ENCODE data around the gene PARD3B. TPM values are rescaled to one million over a fixed set of nuclear protein-coding genes. Genes with fewer than 3 reads are reported as not detected.

PARD3B gene
- total RNA-seq, 1 donor from 2014 or later, result 12.3 TPM

- Histone ChIP-seq H3K9me3 (no peaks in the 10 kb centered on the region), H3K27ac (no peak overlapping the region), H3K27me3 (no peaks in the 10 kb centered on the region), H3K4me1 (no peaks in the 10 kb centered on the region), H3K36me3 (no peaks in the 10 kb centered on the region), H3K4me3 (no peak overlapping the region)
- intact Hi-C loops (cut with DNase I), result no loop called here
- TF ChIP-seq CTCF (IDR thresholded peaks at IDR 0.05), result no peak
- TF ChIP-seq POLR2A (IDR thresholded peaks at IDR 0.05), result no peak
- TF ChIP-seq POLR2AphosphoS5 (IDR thresholded peaks at IDR 0.05; ENCODE audit: insufficient read depth in 1 of 2, low read depth in 1 of 2), result no peak
- DNase-seq (ENCODE audit: extremely low spot score in 2 of 2), result no peak
Measured at GRCh38 chr2:204730603-204731002, 185.3 kb downstream of the PARD3B start.

GRCh38 chr2:204732019-204732418 lies 186.7 kb downstream of the PARD3B start:
- Histone ChIP-seq H3K9me3 (no peaks in the 10 kb centered on the region), H3K27me3 (no peaks in the 10 kb centered on the region), H3K4me3 (no peak overlapping the region), H3K4me1 (no peaks in the 10 kb centered on the region), H3K36me3 (no peaks in the 10 kb centered on the region), H3K27ac (no peak overlapping the region)
- TF ChIP-seq POLR2AphosphoS5 (IDR thresholded peaks at IDR 0.05; ENCODE audit: insufficient read depth in 1 of 2, low read depth in 1 of 2) (no peak), POLR2A (IDR thresholded peaks at IDR 0.05) (no peak), CTCF (IDR thresholded peaks at IDR 0.05) (no peak)
- DNase-seq (ENCODE audit: extremely low spot score in 2 of 2), result no peak
- intact Hi-C loops (cut with DNase I), result no loop called here

GRCh38 chr2:204737296-204737695 lies 192.0 kb downstream of the PARD3B start:
- Histone ChIP-seq H3K9me3 (no peaks in the 10 kb centered on the region), H3K4me3 (no peak overlapping the region), H3K36me3 (no peaks in the 10 kb centered on the region), H3K27me3 (no peaks in the 10 kb centered on the region), H3K4me1 (no peaks in the 10 kb centered on the region), H3K27ac (no peak overlapping the region)
- TF ChIP-seq POLR2AphosphoS5 (IDR thresholded peaks at IDR 0.05; ENCODE audit: insufficient read depth in 1 of 2, low read depth in 1 of 2), result no peak
- intact Hi-C loops (cut with DNase I), result no loop called here
- DNase-seq (ENCODE audit: extremely low spot score in 2 of 2), result no peak

- H3K9me3 ChIP-seq, result no peaks in the 10 kb centered on the region
- TF ChIP-seq POLR2AphosphoS5 (IDR thresholded peaks at IDR 0.05; ENCODE audit: insufficient read depth in 1 of 2, low read depth in 1 of 2) (no peak), POLR2A (IDR thresholded peaks at IDR 0.05) (no peak), CTCF (IDR thresholded peaks at IDR 0.05) (no peak)
- H3K27ac ChIP-seq, result no peak overlapping the region
- intact Hi-C loops (cut with DNase I), result no loop called here
- no peak for DNase-seq (ENCODE audit: extremely low spot score in 2 of 2)
- no peak overlapping the region for H3K4me3 ChIP-seq
- H3K36me3 ChIP-seq, result no peaks in the 10 kb centered on the region
- no peaks in the 10 kb centered on the region for H3K4me1 ChIP-seq
- H3K27me3 ChIP-seq, result no peaks in the 10 kb centered on the region
Measured at GRCh38 chr2:204738721-204739120, 193.4 kb downstream of the PARD3B start.

- Histone ChIP-seq H3K36me3 (no peaks in the 10 kb centered on the region), H3K9me3 (no peaks in the 10 kb centered on the region), H3K4me1 (no peaks in the 10 kb centered on the region), H3K27me3 (no peaks in the 10 kb centered on the region), H3K27ac (no peak overlapping the region), H3K4me3 (no peak overlapping the region)
- intact Hi-C loops (cut with DNase I), result no loop called here
- no peak for DNase-seq (ENCODE audit: extremely low spot score in 2 of 2)
- TF ChIP-seq POLR2AphosphoS5 (IDR thresholded peaks at IDR 0.05; ENCODE audit: insufficient read depth in 1 of 2, low read depth in 1 of 2), result no peak
Measured at GRCh38 chr2:204743393-204743960, 198.2 kb downstream of the PARD3B start.

GRCh38 chr2:204744506-204744905 lies 199.2 kb downstream of the PARD3B start:
- H3K36me3 ChIP-seq, result no peaks in the 10 kb centered on the region
- no peak for TF ChIP-seq POLR2AphosphoS5 (IDR thresholded peaks at IDR 0.05; ENCODE audit: insufficient read depth in 1 of 2, low read depth in 1 of 2)
- TF ChIP-seq POLR2A (IDR thresholded peaks at IDR 0.05), result no peak
- H3K4me3 ChIP-seq, result no peak overlapping the region
- no peaks in the 10 kb centered on the region for H3K9me3 ChIP-seq
- no peaks in the 10 kb centered on the region for H3K27me3 ChIP-seq
- intact Hi-C loops (cut with DNase I), result no loop called here
- H3K4me1 ChIP-seq, result no peaks in the 10 kb centered on the region
- H3K27ac ChIP-seq, result no peak overlapping the region
- no peak for DNase-seq (ENCODE audit: extremely low spot score in 2 of 2)
